Immature natural killer cell (primary cell): ENCODE data around the gene CNOT6L. TPM values are rescaled to one million over a fixed set of nuclear protein-coding genes. Genes with fewer than 3 reads are reported as not detected.
"Not testable (repeated sequence)": the region's sequence is repeated elsewhere in the genome, so short reads cannot be mapped to it uniquely, and the experiment has no call there.

Experiments
- DNase-seq, 3 donors: peaks; one replicate each; pipeline ENCODE4 v3.0.0; 2022; ENCODE audit warnings: mixed read lengths in 1 of 3
- H3K27ac Mint-ChIP-seq, 6 donors: one replicate each; pipeline ENCODE4 v1.8.0; 2020; ENCODE audit warnings: mixed read lengths in 6 of 6, mild to moderate bottlenecking in 5 of 6, inconsistent platforms in 4 of 6, moderate library complexity in 3 of 6
- H3K27me3 Mint-ChIP-seq, 3 donors: one replicate each; pipeline ENCODE4 v1.8.0; 2020 to 2021; ENCODE audit warnings: low read depth in 3 of 3, mild to moderate bottlenecking in 3 of 3, mixed read lengths in 3 of 3, moderate library complexity in 3 of 3, inconsistent platforms in 1 of 3
- H3K36me3 Mint-ChIP-seq, 3 donors: one replicate each; pipeline ENCODE4 v1.8.0; 2020; ENCODE audit warnings: mixed read lengths in 3 of 3, inconsistent platforms in 2 of 3, mild to moderate bottlenecking in 2 of 3
- H3K4me1 Mint-ChIP-seq, 2 donors: one replicate each; pipeline ENCODE4 v1.8.0; 2020; ENCODE audit warnings: inconsistent platforms in 2 of 2, mild to moderate bottlenecking in 2 of 2, mixed read lengths in 2 of 2, moderate library complexity in 1 of 2
- H3K4me3 Mint-ChIP-seq, 5 donors: one replicate each; pipeline ENCODE4 v1.8.0; 2020; ENCODE audit warnings: mild to moderate bottlenecking in 5 of 5, mixed read lengths in 5 of 5, inconsistent platforms in 3 of 5, moderate library complexity in 3 of 5
- H3K9me3 Mint-ChIP-seq, 6 donors: one replicate each; pipeline ENCODE4 v1.8.0; 2020; ENCODE audit warnings: mild to moderate bottlenecking in 6 of 6, mixed read lengths in 6 of 6, inconsistent platforms in 4 of 6, moderate library complexity in 3 of 6
- polyA plus RNA-seq, 3 donors: library from polyadenylated mRNA; unstranded; fragments of 300-500 nt; fragmentation: Illumina TruSeq; gene quantifications; one replicate each; pipeline ENCODE4 v1.2.3, GENCODE V29; 2021

Gene CNOT6L
- polyA plus RNA-seq, 3 donors from 2014 or later, result 26.0 to 61.8 (median 46.4) TPM

DNA sequence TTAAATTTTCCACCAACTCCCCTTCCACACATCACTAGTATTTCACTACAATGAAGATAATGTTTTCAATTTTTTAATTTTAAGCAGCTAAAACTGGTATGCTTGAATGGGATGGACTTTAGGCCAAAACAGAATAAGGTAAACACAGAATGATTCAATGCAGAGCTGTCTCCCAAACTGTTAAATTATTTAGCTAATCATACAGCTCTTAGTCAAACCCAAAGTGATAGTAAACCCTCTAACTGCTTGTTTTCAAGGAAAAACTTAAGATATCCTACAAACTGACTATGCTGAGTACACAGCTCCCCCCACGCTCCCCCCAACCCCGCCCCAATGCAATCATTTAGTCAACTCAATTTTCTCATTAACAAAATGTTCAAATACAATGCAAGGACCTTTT is 30.2 kb downstream of the CNOT6L start:
- Mint-ChIP-seq H3K36me3 (peaks cover 0 to 4% (median 3%) of the 10 kb centered on the region in 3 donors), H3K4me3 (peak overlapping the region in 2 of 5 donors; percentile 27 to 54), H3K27ac (peak overlapping the region in 2 of 6 donors; percentile 17 to 53), H3K27me3 (peaks cover 0 to 6% (median 0%) of the 10 kb centered on the region in 3 donors), H3K9me3 (no peaks in the 10 kb centered on the region), H3K4me1 (peaks cover 82 to 92% of the 10 kb centered on the region in 2 donors)
- DNase-seq, result no peak

- Mint-ChIP-seq H3K9me3 (no peaks in the 10 kb centered on the region), H3K27ac (peak overlapping the region in 3 of 6 donors; percentile 32 to 66 (median 66)), H3K4me3 (peak overlapping the region in 2 of 5 donors; percentile 4 to 26), H3K4me1 (peaks cover 82 to 92% of the 10 kb centered on the region in 2 donors), H3K27me3 (peaks cover 0 to 4% (median 0%) of the 10 kb centered on the region in 3 donors), H3K36me3 (peaks cover 0 to 4% (median 3%) of the 10 kb centered on the region in 3 donors)
- no peak for DNase-seq
Observed at GRCh38 chr4:77787969-77788368, 31.2 kb downstream of the CNOT6L start.

DNA sequence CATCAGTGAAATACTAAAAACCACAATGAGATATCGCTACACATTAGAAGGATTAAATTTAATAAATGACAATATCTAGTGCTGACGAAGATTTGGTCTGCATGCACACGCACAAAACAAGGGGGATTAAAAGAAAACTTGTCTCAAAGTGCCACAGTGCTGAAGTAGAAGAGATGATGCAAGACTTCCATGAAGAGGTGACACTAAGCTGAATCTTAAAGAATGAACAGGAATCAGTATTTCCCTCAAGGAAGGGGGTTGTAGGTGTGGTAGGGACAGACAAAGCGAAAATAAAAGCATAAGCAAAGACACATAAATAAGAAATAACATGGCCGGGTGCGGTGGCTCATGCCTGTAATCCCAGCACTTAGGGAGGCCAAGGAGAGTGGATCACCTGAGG is 33.5 kb downstream of the CNOT6L start:
- Mint-ChIP-seq H3K4me1 (peaks cover 84 to 92% of the 10 kb centered on the region in 2 donors), H3K27me3 (peaks cover 0 to 9% (median 0%) of the 10 kb centered on the region in 3 donors), H3K27ac (peak overlapping the region; percentile 1 to 80 (median 48)), H3K36me3 (peaks cover 0 to 4% (median 3%) of the 10 kb centered on the region in 3 donors), H3K9me3 (no peaks in the 10 kb centered on the region), H3K4me3 (peak overlapping the region in 4 of 5 donors; percentile 4 to 67 (median 56))
- DNase-seq, result no peak

- Mint-ChIP-seq H3K27me3 (peaks cover 0 to 7% (median 0%) of the 10 kb centered on the region in 3 donors), H3K4me1 (peaks cover 85 to 92% of the 10 kb centered on the region in 2 donors), H3K4me3 (peak overlapping the region in 4 of 5 donors; percentile 13 to 58 (median 32)), H3K27ac (peak overlapping the region; percentile 29 to 76 (median 48)), H3K36me3 (peaks cover 0 to 3% (median 0%) of the 10 kb centered on the region in 3 donors), H3K9me3 (no peaks in the 10 kb centered on the region)
- no peak for DNase-seq
Observed at GRCh38 chr4:77783895-77784294, 35.3 kb downstream of the CNOT6L start.

DNA sequence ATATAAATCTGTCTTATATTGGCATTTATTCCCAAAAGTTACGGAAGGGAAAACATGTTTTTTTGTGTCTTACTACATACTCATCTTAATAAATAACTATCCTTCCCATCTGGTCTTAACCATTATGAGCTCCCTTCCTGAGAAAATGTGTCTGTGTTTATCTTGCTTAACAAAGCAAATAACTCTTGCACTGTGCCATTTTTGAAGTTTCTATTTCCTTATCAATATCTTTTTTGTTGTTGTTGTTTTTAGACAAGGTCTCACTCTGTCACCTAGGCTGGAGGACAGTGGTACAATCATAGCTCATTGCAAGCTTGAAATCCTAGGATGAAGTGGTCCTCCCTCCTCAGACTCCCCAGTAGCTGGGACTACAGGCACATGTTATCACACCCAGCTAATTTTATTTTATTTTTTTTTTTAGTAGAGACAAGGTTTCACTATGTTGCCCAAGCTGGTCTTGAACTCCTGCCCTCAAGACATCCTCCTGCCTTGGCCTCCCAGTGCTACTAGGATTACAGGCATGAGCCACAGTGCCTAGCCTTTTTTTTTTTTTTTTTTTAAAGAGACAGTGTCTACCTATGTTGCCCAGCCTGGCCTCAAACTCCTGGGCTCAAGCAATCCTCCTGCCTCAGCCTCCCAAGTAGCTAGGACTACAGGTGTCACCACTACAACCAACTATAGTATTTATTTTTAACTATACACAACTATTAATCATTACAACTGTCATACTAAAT is 36.9 kb downstream of the CNOT6L start:
- H3K4me3 Mint-ChIP-seq, result peak overlapping the region; percentile 7 to 64 (median 22)
- peaks cover 0 to 3% (median 0%) of the 10 kb centered on the region in 3 donors for H3K36me3 Mint-ChIP-seq
- peaks cover 0 to 7% (median 0%) of the 10 kb centered on the region in 3 donors for H3K27me3 Mint-ChIP-seq
- peak overlapping the region in 5 of 6 donors; percentile 19 to 81 (median 69) for H3K27ac Mint-ChIP-seq
- DNase-seq, result no peak
- no peaks in the 10 kb centered on the region for H3K9me3 Mint-ChIP-seq
- peaks cover 83 to 89% of the 10 kb centered on the region in 2 donors for H3K4me1 Mint-ChIP-seq

DNA sequence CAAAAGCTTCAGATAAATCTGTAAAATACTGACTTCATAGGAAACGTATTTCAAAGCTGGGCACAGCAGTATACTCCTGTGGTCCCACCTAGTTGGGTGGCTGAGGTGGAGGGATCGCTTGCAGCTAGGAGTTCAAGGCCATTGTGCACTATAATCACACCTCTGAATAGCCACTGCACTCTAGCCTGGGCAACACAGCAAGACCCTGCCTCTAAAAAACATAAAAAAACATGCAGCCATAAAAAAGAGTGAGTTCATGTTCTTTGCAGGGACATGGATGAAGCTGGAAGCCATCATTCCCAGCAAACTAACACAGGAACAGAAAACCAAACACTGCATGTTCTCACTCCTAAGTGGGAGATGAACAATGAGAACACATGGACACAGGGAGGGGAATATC is 38.4 kb downstream of the CNOT6L start:
- Mint-ChIP-seq H3K4me1 (peaks cover 86 to 96% of the 10 kb centered on the region in 2 donors), H3K4me3 (peak overlapping the region; percentile 11 to 39 (median 18))

GRCh38 chr4:77777135-77777807 is 41.9 kb downstream of the CNOT6L start:
- Mint-ChIP-seq H3K4me3 (peak overlapping the region in 4 of 5 donors; percentile 1 to 56 (median 42)), H3K4me1 (peaks cover 64 to 89% of the 10 kb centered on the region in 2 donors), H3K9me3 (no peaks in the 10 kb centered on the region), H3K27me3 (peaks cover 0 to 4% (median 2%) of the 10 kb centered on the region in 3 donors), H3K27ac (peak overlapping the region; percentile 3 to 72 (median 47)), H3K36me3 (peaks cover 0 to 13% (median 13%) of the 10 kb centered on the region in 3 donors)
- no peak for DNase-seq

More for the DNA sequence above, 38.4 kb downstream of the CNOT6L start:
- not testable (repeated sequence) for H3K9me3 Mint-ChIP-seq, DNase-seq, H3K27me3 Mint-ChIP-seq, H3K36me3 Mint-ChIP-seq
- H3K27ac Mint-ChIP-seq, result peak overlapping the region; percentile 7 to 86 (median 69)

DNA sequence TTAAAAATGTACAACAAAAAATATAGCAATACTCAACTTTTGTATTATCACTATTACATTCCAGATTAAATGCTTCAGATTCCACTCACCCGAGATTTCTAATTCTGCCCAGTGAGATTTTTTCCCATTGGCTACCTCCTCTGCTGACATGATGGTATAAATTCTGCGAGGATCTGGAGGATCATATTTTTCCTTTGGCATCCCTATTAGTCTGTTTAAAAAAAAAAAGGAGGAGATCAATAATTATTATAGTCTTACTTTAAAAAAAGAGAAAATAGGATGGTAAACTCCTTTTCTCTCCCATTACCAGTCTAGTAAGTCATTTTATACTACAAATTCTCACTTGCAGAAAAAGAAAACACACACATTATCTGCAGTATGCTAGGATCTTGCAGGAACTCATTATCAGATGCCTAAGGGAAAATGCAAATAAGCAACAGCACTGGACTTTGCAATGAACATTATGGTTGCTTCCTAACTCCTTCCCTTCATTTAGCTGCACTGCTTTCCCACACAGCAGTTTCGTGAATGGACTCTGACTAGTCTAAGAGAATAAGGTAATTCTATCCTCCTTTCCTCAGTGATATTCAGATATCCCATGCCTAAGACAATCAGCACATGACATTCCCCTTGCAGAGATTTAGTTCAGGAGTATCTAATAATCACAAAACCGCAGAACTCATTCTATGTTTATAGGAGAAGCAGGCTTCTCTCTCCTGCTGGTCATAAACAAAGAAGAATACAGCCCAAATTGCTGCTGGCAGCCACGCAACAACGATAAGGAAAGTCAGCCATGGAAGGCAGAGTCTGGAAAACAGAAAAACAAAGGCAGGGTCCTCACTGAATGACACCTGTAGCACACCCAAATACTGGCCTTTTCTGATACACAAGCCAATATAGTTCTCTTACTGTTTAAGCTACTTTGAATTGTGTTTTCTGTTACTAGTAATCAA is 42.7 kb downstream of the CNOT6L start:
- peaks cover 56 to 85% of the 10 kb centered on the region in 2 donors for H3K4me1 Mint-ChIP-seq
- H3K4me3 Mint-ChIP-seq, result peak overlapping the region in 4 of 5 donors; percentile 22 to 48 (median 32)
- no peak for DNase-seq
- H3K36me3 Mint-ChIP-seq, result peaks cover 0 to 16% (median 14%) of the 10 kb centered on the region in 3 donors
- H3K9me3 Mint-ChIP-seq, result no peaks in the 10 kb centered on the region
- H3K27me3 Mint-ChIP-seq, result peaks cover 0 to 2% (median 0%) of the 10 kb centered on the region in 3 donors
- H3K27ac Mint-ChIP-seq, result peak overlapping the region; percentile 41 to 72 (median 56)

DNA sequence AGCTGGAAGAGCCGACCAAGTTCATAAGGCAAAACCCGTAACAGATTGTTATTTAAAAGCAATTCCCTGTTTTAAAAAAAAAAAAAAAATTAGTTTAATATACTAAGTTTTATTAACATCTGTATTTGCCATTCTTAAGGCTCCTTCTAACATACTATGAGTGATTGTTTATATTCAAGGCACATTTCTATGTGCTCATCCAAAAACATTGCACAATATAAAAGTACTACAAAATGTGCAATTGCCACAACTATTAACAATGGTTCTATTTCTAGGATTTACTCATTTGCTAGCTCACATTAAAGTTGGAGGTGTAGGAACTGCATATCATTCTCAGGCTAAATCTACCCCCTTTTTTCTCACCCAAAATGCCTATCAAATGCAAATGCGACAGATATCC is 46.1 kb downstream of the CNOT6L start:
- Mint-ChIP-seq H3K27ac (peak overlapping the region in 1 of 6 donors; percentile 29), H3K27me3 (peaks cover 0 to 2% (median 0%) of the 10 kb centered on the region in 3 donors), H3K4me1 (peaks cover 42 to 82% of the 10 kb centered on the region in 2 donors), H3K9me3 (no peaks in the 10 kb centered on the region), H3K36me3 (peaks cover 7 to 31% (median 17%) of the 10 kb centered on the region in 3 donors), H3K4me3 (no peak overlapping the region)
- no peak for DNase-seq

- no peak for DNase-seq
- no peak overlapping the region for H3K4me3 Mint-ChIP-seq
- H3K4me1 Mint-ChIP-seq, result peaks cover 34 to 80% of the 10 kb centered on the region in 2 donors
- H3K27me3 Mint-ChIP-seq, result peaks cover 0 to 2% (median 0%) of the 10 kb centered on the region in 3 donors
- H3K36me3 Mint-ChIP-seq, result peaks cover 7 to 35% (median 17%) of the 10 kb centered on the region in 3 donors
- no peaks in the 10 kb centered on the region for H3K9me3 Mint-ChIP-seq
- peak overlapping the region in 2 of 6 donors; percentile 3 to 42 for H3K27ac Mint-ChIP-seq
Observed at GRCh38 chr4:77771566-77771965, 47.6 kb downstream of the CNOT6L start.

DNA sequence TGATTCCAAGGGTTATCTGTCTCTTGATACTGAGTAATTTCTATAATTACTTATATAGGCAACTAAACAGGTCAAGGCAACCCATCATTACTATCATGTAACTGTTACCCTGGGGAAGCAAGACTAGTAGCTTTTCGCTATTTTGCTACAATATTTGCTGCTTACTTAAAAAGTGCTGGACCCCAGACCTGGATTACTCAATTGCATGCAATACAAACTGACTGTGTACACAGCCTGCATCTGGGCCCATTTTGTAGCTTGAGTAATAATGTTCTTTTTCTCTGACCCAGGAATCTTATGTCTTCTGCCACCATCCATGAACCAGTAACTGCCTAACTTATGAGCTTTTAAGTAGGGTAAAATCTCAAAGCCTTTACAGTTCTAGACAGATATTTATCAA is 53.4 kb downstream of the CNOT6L start:
- H3K4me3 Mint-ChIP-seq, result no peak overlapping the region
- H3K4me1 Mint-ChIP-seq, result peaks cover 38 to 86% of the 10 kb centered on the region in 2 donors
- H3K27ac Mint-ChIP-seq, result peak overlapping the region in 3 of 6 donors; percentile 36 to 77 (median 61)
- DNase-seq, result no peak
- H3K9me3 Mint-ChIP-seq, result peaks cover 6 to 12% (median 11%) of the 10 kb centered on the region in 6 donors
- peaks cover 16 to 38% (median 26%) of the 10 kb centered on the region in 3 donors for H3K36me3 Mint-ChIP-seq
- peaks cover 0 to 3% (median 1%) of the 10 kb centered on the region in 3 donors for H3K27me3 Mint-ChIP-seq

DNA sequence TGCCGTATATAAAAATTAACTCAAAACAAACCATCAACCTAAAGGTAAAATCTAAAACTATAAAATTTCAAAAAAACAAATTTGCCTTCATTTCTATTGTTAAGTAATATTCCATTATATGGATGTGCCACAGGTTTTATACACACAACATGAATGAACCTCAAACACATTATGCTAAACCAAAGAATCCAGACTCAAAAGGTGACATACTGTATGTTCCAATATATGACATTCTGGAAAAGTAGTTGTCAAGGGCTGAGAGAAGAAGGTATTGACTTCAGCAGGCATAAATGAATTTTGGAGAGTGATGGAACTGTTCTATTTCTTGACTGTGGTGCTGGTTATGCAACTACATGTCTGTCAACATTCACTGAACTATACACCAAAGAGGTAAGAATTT is 56.6 kb downstream of the CNOT6L start:
- H3K9me3 Mint-ChIP-seq, result peaks cover 6 to 17% (median 12%) of the 10 kb centered on the region in 6 donors
- H3K27ac Mint-ChIP-seq, result peak overlapping the region in 4 of 6 donors; percentile 22 to 75 (median 25)
- H3K27me3 Mint-ChIP-seq, result peaks cover 0 to 6% (median 3%) of the 10 kb centered on the region in 3 donors
- peaks cover 52 to 91% of the 10 kb centered on the region in 2 donors for H3K4me1 Mint-ChIP-seq
- DNase-seq, result no peak
- H3K36me3 Mint-ChIP-seq, result peaks cover 32 to 36% (median 34%) of the 10 kb centered on the region in 3 donors
- H3K4me3 Mint-ChIP-seq, result no peak overlapping the region
